Raji (cell line): ENCODE results near the gene INSYN2B.

ENCODE experiments used
- POLR2A ChIP-seq: IDR thresholded peaks from 2 replicates; pipeline ENCODE4 v1.6.1; 2011; ENCODE audit warnings: low read depth, low read length, control low read depth; ENCODE audit not compliant: insufficient read depth

INSYN2B gene

DNA sequence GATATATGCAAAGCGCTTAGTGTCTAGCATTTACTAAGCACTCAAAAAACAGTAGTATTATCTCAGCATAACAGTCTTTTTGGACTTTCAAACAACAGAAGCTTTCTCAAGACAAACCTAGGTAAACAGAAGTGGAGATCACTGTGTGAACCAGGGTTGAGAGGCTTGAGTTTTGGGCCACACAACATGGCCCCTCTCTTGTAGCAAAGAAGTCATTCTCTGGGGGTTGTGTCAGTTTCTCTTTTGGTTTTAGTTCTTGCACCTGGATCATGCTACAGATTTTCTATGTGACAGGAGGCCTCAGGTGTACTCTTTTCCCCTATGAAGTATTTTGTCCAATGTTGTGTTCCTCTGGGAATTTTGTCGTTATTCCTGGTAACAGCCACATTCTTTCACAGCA is 30.0 kb downstream of the INSYN2B start:
- TF ChIP-seq POLR2A, result no peak

DNA sequence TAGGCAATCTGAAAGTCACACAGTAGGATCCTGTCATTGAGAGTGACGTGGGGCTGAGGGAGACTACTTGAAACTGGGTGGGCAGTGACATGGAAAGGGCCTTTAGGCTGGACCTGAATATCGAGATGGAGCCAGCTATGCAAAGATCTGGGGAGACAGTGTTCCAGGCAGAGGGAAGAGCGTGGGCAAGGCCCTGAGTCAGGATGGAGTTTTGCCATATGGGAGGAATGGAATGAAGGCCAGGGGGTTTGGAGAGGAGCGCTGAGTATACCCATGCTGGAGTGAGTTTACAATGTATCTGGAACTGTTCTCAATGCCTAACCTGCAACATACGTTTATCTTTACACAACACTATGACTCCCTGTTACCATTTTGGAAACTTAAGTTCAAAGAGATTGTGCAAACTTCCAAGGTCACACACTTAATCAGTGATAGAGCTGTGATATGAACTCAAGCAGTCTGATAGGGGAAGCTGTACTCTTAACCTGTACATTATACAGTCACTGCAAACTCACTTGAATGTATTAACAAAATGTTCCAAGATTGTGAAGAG is 33.5 kb downstream of the INSYN2B start:
- TF ChIP-seq POLR2A, result no peak

DNA sequence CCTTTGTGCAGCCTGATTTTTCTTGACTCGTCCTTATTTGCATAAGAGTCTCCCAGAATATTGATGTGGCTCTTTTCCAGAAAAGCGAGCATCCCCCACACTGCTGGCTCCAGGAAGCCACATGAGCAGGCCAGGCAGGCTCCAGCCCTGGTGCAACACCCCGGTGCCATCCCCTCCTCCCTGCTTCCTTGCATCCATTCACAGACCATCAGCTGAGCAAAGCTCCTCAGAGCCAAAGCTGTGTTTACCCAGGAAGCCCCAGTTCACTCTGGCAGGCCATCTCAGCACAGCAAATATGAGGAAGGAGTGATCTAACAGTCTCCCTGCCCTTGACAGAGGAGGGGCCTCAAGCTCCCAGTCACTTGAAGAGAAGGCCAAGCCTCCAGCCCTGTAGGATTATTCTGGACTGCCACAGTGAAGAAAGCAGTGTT is 34.4 kb downstream of the INSYN2B start:
- no peak for TF ChIP-seq POLR2A

DNA sequence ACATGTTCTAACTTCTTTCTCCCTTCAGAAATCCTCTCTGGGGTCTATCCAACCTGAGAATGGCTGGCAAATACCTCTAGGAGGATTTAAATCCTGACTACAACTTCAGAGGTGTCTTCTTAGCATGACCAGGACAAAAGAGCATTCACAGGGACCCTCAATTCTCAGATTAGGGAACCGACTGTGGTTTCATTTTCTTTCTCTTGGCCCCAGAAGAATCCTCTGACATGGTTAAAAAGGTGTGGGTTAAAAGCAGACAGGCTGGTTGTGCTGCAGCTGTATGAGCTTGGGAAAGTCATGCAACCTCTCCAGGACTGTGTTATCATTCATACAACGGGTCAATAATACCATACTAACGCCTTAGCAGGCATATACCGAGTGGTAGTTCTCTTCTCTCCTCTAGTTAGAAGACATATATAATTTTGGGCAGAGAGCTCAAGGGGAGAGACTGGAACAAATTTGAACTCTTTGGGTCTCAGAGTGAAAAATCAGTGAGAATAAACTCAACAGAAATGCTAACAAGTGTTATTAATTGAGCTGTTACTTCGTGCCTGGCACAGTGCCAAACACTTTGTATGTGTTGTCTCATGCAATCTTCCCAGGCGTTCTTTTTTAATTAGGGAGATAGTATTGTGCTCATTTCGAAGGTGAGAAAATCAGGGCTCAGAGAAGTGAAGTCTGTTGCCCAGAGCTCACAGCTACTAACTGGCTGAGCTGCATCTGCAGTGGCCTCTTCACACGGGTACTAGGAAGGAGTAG is 35.2 kb downstream of the INSYN2B start:
- TF ChIP-seq POLR2A, result no peak

DNA sequence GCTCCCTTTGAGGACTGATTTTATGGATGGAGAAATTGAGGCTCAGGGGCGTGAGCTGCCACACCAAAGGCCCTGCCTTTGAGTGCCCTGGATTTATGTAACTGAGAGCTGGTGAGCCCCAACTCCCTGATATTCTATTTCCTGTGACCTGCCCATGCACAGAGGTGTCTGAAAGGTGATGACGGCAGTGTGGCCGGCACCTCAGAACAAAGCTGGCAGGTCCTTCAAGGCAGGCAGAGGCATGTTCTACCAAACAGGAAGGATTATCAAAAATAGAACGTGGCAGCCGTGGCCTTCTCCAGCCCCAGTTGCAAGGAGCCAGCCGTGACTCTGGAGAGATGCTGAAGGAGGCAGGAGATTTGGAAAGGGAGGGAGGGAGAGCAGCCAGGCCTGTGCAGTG is 36.2 kb downstream of the INSYN2B start:
- TF ChIP-seq POLR2A, result no peak

DNA sequence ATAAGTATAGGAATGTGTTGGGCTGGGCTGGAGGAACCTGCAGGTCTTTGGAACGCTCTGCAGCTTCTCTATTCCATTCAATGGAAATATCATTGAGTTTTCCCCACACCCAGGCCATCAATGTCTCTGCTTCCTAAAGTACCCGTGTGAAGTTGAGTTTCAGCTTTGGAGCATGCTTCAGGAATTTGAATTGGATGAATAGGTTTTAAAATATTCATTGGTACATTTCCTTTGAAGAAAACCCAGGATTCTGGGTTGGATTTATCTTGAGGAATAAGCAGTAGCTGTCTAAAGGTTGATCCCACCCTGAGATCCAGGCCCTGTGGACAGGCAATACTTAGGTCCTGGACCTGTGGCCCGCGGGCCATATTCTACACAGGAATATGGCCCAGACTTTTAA is 37.3 kb downstream of the INSYN2B start:
- no peak for TF ChIP-seq POLR2A

DNA sequence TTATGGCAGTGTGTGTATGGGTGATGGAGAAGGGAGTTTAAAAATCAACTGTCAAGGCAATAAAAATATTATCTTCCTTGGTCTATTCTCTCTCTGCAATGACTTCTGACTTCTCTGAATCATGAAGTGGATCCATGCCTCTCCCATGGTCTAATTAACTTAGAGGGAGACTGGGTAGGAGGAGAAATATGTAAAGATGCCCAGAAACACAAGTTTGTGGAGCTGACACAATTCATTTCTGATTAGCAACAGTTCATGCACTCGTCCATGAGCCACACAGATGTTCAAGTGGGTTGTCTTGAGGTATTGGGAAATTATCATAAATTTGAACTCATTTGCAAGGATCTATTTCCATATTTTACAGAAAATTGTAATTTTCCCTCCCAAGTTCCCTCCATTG is 38.1 kb downstream of the INSYN2B start:
- no peak for TF ChIP-seq POLR2A

DNA sequence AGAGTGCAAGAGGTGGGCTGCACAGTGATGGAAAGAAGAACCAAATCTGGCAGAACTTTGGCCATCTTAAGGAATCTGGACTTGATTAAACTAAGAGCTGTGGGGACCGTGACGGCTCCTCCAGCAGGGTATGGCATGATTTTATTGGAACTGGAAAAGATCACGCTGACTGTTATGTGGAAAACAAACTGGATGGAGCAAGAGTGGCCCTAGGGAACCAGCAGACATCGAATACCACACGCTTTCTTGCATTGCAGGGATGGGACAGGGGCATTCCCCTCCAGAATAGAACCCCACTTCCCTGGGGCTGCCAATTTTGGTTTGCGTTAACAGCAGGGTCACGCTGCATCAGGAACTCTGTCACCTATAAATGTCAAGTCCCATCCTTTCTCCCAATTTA is 38.8 kb downstream of the INSYN2B start:
- TF ChIP-seq POLR2A, result no peak

DNA sequence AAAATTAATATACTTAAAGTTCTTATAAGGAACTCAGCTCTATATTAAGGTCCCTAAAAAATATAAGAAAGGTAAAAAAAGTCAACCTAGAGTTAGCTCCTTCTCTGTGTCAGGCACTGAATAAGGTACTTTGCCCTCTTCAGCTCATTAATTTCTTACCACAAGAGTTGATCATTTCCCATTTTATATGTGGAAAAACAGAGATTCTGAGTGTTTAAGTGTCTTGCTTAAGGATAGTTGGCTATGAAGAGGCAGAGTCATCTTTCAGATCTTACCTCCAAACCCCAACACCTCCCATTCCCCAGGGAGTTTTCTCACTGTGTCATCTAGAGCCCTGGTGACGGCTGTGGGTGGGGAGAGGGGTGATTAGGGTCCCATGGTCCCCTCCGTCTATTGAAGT is 40.6 kb downstream of the INSYN2B start:
- no peak for TF ChIP-seq POLR2A

DNA sequence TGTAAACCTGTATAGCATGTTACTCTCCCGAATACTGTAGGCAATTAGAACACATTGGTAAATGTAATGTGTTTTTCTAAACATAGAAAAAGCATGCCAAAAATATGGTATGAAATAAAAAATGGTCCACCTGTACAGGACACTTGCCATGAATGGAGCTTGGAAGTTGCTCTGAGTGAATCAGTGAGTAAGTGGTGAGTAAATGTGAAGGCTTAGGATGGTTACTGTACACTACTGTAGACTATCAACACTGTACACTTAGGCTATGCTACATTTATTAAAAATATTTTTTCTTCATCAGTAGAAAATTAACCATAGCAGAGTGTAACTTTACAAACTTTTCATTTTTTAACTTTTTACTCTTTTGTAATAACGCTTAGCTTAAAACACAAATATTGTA is 41.9 kb downstream of the INSYN2B start:
- TF ChIP-seq POLR2A, result no peak

DNA sequence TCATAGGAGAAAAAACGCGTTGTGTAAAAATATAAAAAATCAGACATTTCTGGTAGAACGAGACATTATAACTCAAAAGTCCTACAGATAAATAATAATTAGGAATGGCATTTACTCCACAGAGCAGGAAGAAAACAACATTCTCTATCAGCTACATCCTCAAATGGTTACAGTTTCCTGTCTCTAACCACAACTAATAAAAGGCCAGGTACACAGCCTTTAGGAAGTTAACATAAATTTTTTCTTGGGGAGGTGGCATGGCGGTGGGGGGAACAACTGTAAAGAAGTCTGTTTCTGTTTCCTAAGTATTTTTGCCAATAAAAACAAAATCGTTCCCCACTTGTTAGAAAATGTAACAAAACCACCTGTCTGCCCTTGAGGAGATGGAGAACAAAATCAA is 44.5 kb downstream of the INSYN2B start:
- no peak for TF ChIP-seq POLR2A

DNA sequence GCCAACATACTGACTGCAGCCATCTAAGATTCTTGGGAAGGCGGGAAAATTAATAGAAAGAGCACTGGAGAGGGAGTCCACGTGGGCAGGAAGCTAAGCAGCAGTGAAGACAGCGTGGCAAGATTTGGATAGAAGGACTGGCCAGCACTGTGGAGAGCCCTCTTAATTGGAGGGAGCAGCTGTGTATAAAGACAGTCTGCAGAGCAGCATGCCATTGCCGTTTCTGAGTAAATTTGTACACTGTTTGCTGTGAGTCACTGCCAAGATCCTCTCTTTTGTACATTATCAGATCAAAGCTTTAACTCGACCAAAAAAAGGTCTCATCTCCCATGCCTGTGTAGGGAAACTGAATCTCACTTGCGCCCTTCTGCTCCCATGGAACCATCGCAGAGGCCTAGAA is 45.3 kb downstream of the INSYN2B start:
- TF ChIP-seq POLR2A, result no peak

DNA sequence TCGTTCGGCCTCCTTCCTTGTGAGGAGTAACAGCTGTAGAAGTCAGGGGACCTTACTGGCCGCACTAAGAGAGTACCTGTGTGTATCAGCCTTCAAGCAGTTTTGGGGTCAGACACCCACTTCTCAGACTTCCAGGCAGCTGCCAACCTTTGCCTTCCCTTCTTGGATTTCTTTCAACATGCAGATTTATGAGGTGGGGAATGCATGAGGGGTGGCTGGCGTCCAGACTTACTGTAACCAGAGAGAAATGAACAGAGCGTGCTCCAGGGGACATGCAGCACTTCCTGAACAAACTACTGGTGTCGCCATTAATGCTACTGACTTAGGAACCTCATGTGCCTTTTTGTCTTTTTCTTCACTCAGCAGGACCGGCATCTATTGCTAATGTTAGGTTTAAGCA is 46.7 kb downstream of the INSYN2B start:
- no peak for TF ChIP-seq POLR2A

DNA sequence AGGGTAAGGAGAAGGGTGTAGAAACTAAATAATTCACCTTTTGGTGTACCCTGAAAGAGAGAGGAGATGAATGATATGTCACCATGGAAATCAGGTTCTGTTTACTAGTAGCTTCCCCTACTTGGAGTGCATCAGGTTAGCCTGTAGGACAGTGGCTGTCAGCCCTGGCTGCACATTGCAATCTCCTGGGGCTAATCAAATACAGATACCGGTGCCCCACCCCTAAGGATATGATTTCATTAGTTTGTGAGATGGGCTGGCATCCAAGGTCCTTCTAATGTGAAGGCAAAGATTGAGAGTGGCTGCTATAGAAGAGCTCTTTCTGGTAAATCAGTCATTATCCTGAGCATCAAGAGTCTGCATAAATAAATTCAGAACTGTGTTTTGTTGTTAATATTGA is 47.2 kb downstream of the INSYN2B start:
- TF ChIP-seq POLR2A, result no peak

DNA sequence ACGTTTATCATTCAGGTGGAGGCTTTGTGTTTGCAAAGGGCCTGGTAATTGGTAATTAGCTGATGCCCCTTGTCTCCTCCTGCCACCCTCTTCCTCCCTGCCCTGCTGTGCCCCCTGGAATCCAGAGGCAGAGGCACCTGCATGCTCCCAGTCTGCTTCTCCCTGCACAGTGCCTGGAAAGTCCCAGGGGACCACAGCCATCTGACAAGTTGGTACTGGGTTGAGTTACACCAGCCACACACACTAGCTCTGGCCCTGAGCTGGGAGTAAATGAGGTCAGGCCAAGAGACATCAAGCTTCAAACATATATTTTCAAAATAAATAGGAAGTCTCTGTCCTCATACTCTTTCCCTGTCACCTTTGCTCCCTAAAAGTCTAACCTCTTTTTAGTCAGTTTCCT is 56.3 kb downstream of the INSYN2B start:
- no peak for TF ChIP-seq POLR2A

DNA sequence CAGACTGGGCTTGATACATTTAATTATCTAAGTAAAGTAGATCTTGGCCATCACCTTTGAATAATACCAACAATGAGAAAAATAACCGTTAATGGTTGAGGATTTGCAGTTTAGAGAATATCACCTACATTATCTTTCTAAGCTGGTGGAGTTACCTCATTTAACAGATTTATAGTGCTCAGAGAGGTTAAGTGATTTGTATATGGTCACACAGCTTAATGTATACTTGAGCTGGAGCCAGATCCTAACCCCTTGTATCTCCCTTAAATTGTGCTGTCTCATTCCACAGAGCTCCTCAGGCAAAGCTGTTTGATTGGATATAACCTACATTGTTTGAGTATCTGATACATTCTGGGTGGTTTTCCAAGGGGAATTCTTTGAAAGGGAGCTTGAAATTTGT is 57.8 kb downstream of the INSYN2B start:
- no peak for TF ChIP-seq POLR2A

DNA sequence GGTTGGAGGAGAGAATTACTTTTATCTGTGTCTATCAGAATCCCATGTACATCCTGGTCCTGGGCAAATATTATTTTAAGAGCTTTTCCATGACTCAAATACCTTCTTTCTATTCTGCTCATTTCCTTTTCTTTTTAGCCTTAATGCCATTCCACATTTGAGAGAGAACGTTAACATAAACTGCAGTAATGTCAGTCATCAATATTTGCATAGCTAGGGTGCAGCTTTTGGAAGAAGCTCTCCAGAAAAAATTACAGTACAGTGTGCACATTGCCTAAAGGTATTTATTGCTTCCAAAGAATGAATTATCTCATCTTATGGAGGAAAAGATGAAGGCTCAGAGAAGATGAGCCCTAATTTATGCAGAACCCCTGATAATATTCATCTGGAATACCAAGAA is 58.3 kb downstream of the INSYN2B start:
- TF ChIP-seq POLR2A, result no peak
